ENCODE data around the gene MILR1. TPM values are rescaled to one million over a fixed set of nuclear protein-coding genes. Genes with fewer than 3 reads are reported as not detected.

The MILR1 gene
- total RNA-seq, 1 donor from 2014 or later: not detected

DNA sequence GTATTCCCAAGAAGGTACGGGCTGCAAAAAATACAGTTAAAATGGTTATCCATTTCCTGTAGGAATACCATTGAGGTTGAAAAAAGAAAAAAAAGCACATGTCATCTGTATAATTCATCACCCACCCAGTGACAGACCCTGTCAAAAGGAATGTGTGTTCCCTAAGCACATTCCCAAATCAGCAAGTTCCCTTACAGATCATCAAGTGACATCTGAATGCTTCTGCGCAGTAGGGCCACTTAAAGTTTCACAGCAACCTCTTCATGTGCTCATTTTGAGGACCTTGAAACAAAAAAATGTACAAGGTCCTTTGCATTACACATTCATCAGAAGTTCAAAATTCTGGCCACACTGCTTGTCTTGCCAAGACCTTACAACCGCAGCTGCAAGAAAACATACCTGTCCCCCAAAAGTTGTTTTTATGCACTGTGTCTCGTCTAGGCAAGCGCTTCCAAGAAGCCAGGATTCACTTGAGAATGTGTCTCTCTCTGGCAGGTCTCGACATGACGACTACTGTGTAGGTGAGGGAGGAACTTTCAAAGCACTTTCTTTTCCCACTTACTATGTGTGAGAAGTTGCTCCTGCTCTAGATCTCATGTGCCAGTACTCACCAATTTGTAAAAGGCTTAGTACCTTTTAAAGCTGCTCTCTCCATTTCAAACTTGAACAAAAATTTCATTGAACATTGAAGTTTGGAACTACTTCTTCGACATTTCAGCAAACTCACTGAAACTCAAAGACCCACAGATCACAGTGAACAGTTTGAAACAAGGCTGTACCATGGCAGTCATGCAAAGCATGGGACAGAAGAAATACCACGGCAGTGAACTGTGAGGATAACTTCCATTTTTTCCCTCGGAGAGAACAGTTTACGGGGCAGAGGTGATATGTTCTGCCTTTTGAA is 52.2 kb downstream of the MILR1 start:
- DNase-seq (ENCODE audit: low read depth): no peak
- no peak overlapping the region for H3K4me3 ChIP-seq (ENCODE audit: low read depth, low read length)
- peaks cover 7% of the 10 kb centered on the region for H3K36me3 ChIP-seq (ENCODE audit: control insufficient read depth, insufficient read depth, low read length)
- no peaks in the 10 kb centered on the region for H3K27me3 ChIP-seq (ENCODE audit: control insufficient read depth, insufficient read depth, low read length)
- TF ChIP-seq CTCF (IDR thresholded peaks at IDR 0.05; ENCODE audit: insufficient read depth, low read length, poor library complexity, severe bottlenecking): no peak

DNA sequence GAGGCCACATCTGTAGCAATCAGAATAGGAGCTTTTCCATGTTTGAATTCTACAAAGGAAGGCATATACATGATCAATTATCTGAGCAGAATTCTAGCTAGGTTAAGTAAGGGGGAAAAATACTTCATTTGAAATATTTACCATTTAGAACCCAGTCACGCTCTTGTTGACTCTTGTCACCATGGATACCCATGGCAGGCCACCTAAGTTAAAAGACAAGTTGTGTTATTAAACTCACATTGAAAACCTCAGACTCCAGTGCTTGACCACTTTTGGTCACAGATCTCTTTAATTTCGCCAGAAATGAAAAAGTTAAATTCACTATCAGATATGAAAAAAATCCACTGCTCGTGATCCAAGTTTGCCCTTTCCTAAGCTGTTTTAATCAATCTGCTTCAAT is 53.1 kb downstream of the MILR1 start:
- H3K4me3 ChIP-seq (ENCODE audit: low read depth, low read length): no peak overlapping the region
- DNase-seq (ENCODE audit: low read depth): no peak
- H3K27me3 ChIP-seq (ENCODE audit: control insufficient read depth, insufficient read depth, low read length): no peaks in the 10 kb centered on the region
- no peak for TF ChIP-seq CTCF (IDR thresholded peaks at IDR 0.05; ENCODE audit: insufficient read depth, low read length, poor library complexity, severe bottlenecking)
- H3K36me3 ChIP-seq (ENCODE audit: control insufficient read depth, insufficient read depth, low read length): peaks cover 7% of the 10 kb centered on the region

- no peak for DNase-seq (ENCODE audit: low read depth)
- no peak for TF ChIP-seq CTCF (IDR thresholded peaks at IDR 0.05; ENCODE audit: insufficient read depth, low read length, poor library complexity, severe bottlenecking)
- Histone ChIP-seq H3K4me3 (ENCODE audit: low read depth, low read length) (no peak overlapping the region), H3K27me3 (ENCODE audit: control insufficient read depth, insufficient read depth, low read length) (no peaks in the 10 kb centered on the region), H3K36me3 (ENCODE audit: control insufficient read depth, insufficient read depth, low read length) (peaks cover 7% of the 10 kb centered on the region)
Measured at GRCh38 chr17:64502809-64503208, 53.9 kb downstream of the MILR1 start.

- H3K36me3 ChIP-seq (ENCODE audit: control insufficient read depth, insufficient read depth, low read length): peaks cover 7% of the 10 kb centered on the region
- no peak for TF ChIP-seq CTCF (IDR thresholded peaks at IDR 0.05; ENCODE audit: insufficient read depth, low read length, poor library complexity, severe bottlenecking)
- no peak overlapping the region for H3K4me3 ChIP-seq (ENCODE audit: low read depth, low read length)
- no peaks in the 10 kb centered on the region for H3K27me3 ChIP-seq (ENCODE audit: control insufficient read depth, insufficient read depth, low read length)
- no peak for DNase-seq (ENCODE audit: low read depth)
Measured at GRCh38 chr17:64503341-64503740, 54.4 kb downstream of the MILR1 start.

- Histone ChIP-seq H3K27me3 (ENCODE audit: control insufficient read depth, insufficient read depth, low read length) (no peaks in the 10 kb centered on the region), H3K4me3 (ENCODE audit: low read depth, low read length) (peak overlapping the region; percentile 100), H3K36me3 (ENCODE audit: control insufficient read depth, insufficient read depth, low read length) (peaks cover 7% of the 10 kb centered on the region)
- TF ChIP-seq CTCF (IDR thresholded peaks at IDR 0.05; ENCODE audit: insufficient read depth, low read length, poor library complexity, severe bottlenecking): no peak
- no peak for DNase-seq (ENCODE audit: low read depth)
Measured at GRCh38 chr17:64503821-64504768, 55.2 kb downstream of the MILR1 start.
